Glutamatergic neuron (in vitro differentiated cells): ENCODE results near the gene TSPAN18. TPM values are rescaled to one million over a fixed set of nuclear protein-coding genes. Genes with fewer than 3 reads are reported as not detected.

ENCODE experiments used
- DNase-seq: peaks from one replicate; pipeline ENCODE4 v3.0.0; 2022
- H3K27ac Mint-ChIP-seq: one replicate; pipeline ENCODE4 v1.8.0; 2020; ENCODE audit warnings: mild to moderate bottlenecking, mixed read lengths, inconsistent platforms; ENCODE audit not compliant: unreplicated experiment
- H3K27me3 Mint-ChIP-seq: one replicate; pipeline ENCODE4 v1.8.0; 2020; ENCODE audit warnings: mild to moderate bottlenecking, moderate library complexity, mixed read lengths, inconsistent platforms; ENCODE audit not compliant: unreplicated experiment
- H3K36me3 Mint-ChIP-seq: one replicate; pipeline ENCODE4 v1.8.0; 2020; ENCODE audit warnings: mild to moderate bottlenecking, mixed read lengths, inconsistent platforms; ENCODE audit not compliant: unreplicated experiment
- H3K4me1 Mint-ChIP-seq: one replicate; pipeline ENCODE4 v1.8.0; 2020; ENCODE audit warnings: mild to moderate bottlenecking, low read depth, mixed read lengths, inconsistent platforms; ENCODE audit not compliant: unreplicated experiment
- H3K4me3 Mint-ChIP-seq: one replicate; pipeline ENCODE4 v1.8.0; 2020; ENCODE audit warnings: mild to moderate bottlenecking, mixed read lengths, inconsistent platforms; ENCODE audit not compliant: unreplicated experiment
- H3K9me3 Mint-ChIP-seq: one replicate; pipeline ENCODE4 v1.8.0; 2020; ENCODE audit warnings: mild to moderate bottlenecking, moderate library complexity, mixed read lengths, inconsistent platforms; ENCODE audit not compliant: unreplicated experiment
- CTCF ChIP-seq: fragments of 200-600 bp; sonication (generic); IDR thresholded peaks from one replicate; pipeline ENCODE4 v1.5.0; 2021; ENCODE audit not compliant: partially characterized antibody, unreplicated experiment
- total RNA-seq: library from RNA; stranded (reverse); fragmentation: NEBNext Ultra II Directional; extraction: Animal tissue kit (Norgen Biotek cat#: 25700); gene quantifications from one replicate; pipeline ENCODE4 v1.2.1, GENCODE V29; 2021; ENCODE audit not compliant: unreplicated experiment

TSPAN18 gene
- total RNA-seq, 1 donor from 2014 or later, result 80.4 TPM

- H3K36me3 Mint-ChIP-seq, result peaks cover 6% of the 10 kb centered on the region
- H3K27me3 Mint-ChIP-seq, result peaks cover 3% of the 10 kb centered on the region
- DNase-seq, result no peak
- TF ChIP-seq CTCF, result no peak
- H3K4me1 Mint-ChIP-seq, result peaks cover 25% of the 10 kb centered on the region
- no peak overlapping the region for H3K27ac Mint-ChIP-seq
- no peak overlapping the region for H3K4me3 Mint-ChIP-seq
- peaks cover 4% of the 10 kb centered on the region for H3K9me3 Mint-ChIP-seq
Observed at GRCh38 chr11:44709281-44709562, 17.5 kb upstream of the TSPAN18 start.

GRCh38 chr11:44709966-44710365, 16.8 kb upstream of the TSPAN18 start:
- Mint-ChIP-seq H3K27me3 (peaks cover 3% of the 10 kb centered on the region), H3K9me3 (peaks cover 4% of the 10 kb centered on the region), H3K4me3 (peak overlapping the region; percentile 13), H3K27ac (no peak overlapping the region), H3K4me1 (peaks cover 25% of the 10 kb centered on the region), H3K36me3 (peaks cover 6% of the 10 kb centered on the region)
- TF ChIP-seq CTCF, result no peak
- no peak for DNase-seq

- peaks cover 33% of the 10 kb centered on the region for H3K4me1 Mint-ChIP-seq
- H3K27ac Mint-ChIP-seq, result peak overlapping the region; percentile 92
- peaks cover 3% of the 10 kb centered on the region for H3K27me3 Mint-ChIP-seq
Observed at GRCh38 chr11:44711113-44711786, 15.5 kb upstream of the TSPAN18 start.

GRCh38 chr11:44711787-44712608, 14.8 kb upstream of the TSPAN18 start:
- H3K4me1 Mint-ChIP-seq, result peaks cover 36% of the 10 kb centered on the region
- H3K4me3 Mint-ChIP-seq, result peak overlapping the region; percentile 49
- DNase-seq, result peak; percentile 36
- H3K36me3 Mint-ChIP-seq, result peaks cover 6% of the 10 kb centered on the region
- peaks cover 3% of the 10 kb centered on the region for H3K27me3 Mint-ChIP-seq
- H3K27ac Mint-ChIP-seq, result peak overlapping the region; percentile 92
- H3K9me3 Mint-ChIP-seq, result peaks cover 4% of the 10 kb centered on the region
- TF ChIP-seq CTCF, result no peak

More at GRCh38 chr11:44711113-44711786, 15.5 kb upstream of the TSPAN18 start:
- DNase-seq, result peak; percentile 84
- no peak for TF ChIP-seq CTCF
- Mint-ChIP-seq H3K9me3 (peaks cover 4% of the 10 kb centered on the region), H3K4me3 (peak overlapping the region; percentile 49), H3K36me3 (peaks cover 6% of the 10 kb centered on the region)

- H3K9me3 Mint-ChIP-seq, result peaks cover 4% of the 10 kb centered on the region
- peak overlapping the region; percentile 9 for H3K4me3 Mint-ChIP-seq
- DNase-seq, result no peak
- no peak for TF ChIP-seq CTCF
- H3K4me1 Mint-ChIP-seq, result peaks cover 36% of the 10 kb centered on the region
- H3K36me3 Mint-ChIP-seq, result peaks cover 6% of the 10 kb centered on the region
- peak overlapping the region; percentile 40 for H3K27ac Mint-ChIP-seq
- H3K27me3 Mint-ChIP-seq, result peaks cover 3% of the 10 kb centered on the region
Observed at GRCh38 chr11:44713022-44713421, 13.7 kb upstream of the TSPAN18 start.
